Adipose tissue (tissue), 3 donors: Measurements from ENCODE around the gene EGF. TPM values are rescaled to one million over a fixed set of nuclear protein-coding genes. Genes with fewer than 3 reads are reported as not detected.

Source experiments
- H3K27ac ChIP-seq: one replicate; pipeline ENCODE4 v1.5.1; 2013; ENCODE audit warnings: low read depth, low read length
- WGBS, 3 donors: extraction: QIAGEN DNeasy Blood & Tissue Kit; methylation state at CpG; one replicate each; pipeline ENCODE4 v1.1.7; 2013; 5-methylcytosine and 5-hydroxymethylcytosine counted together
- polyA plus RNA-seq, 3 donors: library from polyadenylated mRNA; stranded (reverse); fragments of 200-250 nt; gene quantifications; one replicate each; pipeline ENCODE4 v1.2.3, GENCODE V29; 2013
- donor health status: healthy with polysubstance abuse.
- donor health status: Bipolar disorder and iron deficiency.
- donor health status: healthy.

EGF gene
- polyA plus RNA-seq, 3 donors: 0.01 to 15.8 TPM; not detected in 1

DNA sequence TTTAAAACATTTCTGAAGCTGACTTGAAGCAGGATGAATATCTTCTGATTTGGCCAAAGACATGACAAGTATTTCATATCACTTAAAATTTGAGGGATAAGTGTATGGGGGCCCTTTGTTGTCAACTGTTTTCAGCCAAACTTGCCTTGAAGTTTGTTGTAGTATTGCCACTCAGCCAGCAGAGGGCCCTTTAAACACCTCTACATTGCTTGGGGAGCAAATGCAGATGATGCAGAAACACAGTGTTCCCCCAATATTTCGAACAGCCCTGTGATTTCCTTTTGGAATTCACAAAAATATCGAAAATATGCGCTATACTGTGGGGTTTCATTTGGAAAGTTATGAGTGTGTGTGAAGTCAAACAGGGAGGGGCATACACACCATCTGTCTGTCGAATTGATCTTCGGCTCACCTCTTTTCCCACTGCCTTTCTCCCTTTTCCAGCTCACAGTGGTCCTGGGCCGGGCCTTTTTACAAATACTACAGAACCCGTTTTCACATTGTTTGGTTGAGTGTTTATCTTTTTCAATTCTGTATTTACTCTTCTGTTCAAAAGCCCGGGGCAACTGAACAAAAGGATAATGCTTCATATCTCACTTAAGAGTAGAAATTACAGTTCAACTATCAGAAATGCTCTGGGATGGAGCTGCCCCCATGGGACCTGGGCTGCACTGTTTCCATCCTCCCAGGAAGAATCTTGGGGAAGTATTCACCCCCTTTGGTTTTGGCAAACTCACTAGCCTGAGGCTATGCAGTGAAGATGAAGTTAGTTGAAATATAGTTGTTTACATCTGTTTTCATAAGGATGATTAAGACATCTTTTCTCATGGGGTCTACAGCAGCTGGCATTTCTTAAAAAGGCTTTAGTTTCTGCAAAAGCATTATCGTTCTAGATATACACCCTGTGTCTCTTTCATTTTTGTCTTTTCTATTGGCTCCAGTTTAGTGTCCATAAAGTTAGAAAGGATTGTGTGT, 137.6 kb downstream of the EGF start:
- H3K27ac ChIP-seq: no peak overlapping the region
- WGBS, 3 donors: 47 to 61% (median 56%) methylated on average over 9 of the region's 9 CpGs

DNA sequence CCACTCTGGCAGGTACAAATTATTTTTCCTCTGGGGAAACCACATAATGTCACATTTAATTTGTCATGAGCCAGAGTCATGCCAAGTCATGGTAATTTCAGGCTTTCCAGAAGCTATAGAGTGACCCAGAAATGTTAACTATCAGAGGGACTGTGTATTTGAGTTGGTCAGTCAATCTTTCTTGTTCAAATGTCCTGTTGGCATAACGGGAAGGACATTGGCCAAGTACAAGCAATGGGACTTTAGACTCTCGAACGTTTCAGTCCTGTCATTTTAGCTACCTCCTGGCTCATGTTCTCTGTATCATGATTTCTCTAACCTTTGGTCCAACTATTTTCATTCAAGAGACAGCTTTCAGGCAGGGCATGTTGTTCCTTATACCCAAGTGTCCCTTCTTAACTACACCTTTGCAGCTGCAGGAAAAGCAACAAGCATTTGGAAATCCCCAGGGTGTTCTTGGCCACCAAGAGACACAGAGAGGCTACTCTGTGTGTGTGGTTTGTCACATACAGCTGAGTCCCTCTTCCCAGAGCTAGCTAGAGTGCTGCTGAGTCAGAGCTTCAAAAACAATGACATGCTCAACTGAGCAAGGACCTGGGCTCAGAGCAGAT, 142.6 kb downstream of the EGF start:
- no peak overlapping the region for H3K27ac ChIP-seq
- 46 to 64% (median 61%) methylated on average over 3 of the region's 3 CpGs for WGBS, 3 donors

DNA sequence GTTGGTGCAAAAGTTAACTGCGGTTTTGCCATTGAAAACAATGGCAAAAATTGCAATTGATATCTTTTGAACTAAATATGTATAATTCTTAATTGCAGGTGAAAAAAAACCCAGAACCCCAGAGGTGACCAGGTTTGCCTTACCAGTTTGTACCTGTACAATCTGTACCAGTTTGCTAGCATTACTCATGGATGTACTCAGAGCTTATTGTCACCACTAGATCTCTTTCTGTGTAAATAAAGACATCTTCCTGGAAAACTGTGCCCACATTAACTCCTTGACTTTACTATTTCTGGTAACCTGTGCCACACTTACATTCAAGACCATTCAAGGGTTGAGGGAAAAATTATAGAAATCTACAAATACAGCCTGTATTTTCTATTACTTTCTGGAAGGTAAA, 146.0 kb downstream of the EGF start:
- 66 to 96% (median 95%) methylated on average over 1 of the region's 1 CpG for WGBS, 3 donors
- H3K27ac ChIP-seq: no peak overlapping the region

DNA sequence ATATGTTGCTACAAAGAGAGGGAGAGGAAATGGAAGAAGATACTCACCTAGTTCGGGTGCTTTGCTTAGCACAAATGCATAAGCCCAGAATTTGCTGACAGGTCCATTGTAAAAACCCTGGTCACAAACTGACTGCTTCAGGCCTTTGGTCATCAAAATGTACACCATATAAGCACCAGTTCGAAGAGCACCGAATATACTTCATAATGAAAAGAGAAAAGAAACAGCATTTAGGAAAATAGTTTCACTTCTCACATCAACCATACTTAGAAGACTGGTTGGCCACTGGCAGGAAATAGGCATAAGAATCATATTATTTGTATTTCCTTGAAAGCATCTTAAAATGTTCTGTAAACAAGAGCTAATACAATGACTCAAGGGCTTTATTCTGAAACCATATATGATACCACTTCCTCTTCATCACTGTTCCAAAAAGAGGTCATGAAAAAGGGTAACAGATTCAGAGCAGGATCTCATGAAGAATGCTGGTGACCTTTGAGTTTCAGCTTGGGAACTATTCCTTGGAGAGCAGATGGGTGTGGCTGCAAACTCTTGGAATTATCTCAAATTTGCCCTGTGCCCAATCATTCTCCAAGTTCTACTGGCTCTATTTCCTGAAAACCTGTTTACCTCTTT, 147.0 kb downstream of the EGF start:
- H3K27ac ChIP-seq: no peak overlapping the region
- WGBS, 3 donors: 72 to 89% (median 78%) methylated on average over 3 of the region's 3 CpGs

DNA sequence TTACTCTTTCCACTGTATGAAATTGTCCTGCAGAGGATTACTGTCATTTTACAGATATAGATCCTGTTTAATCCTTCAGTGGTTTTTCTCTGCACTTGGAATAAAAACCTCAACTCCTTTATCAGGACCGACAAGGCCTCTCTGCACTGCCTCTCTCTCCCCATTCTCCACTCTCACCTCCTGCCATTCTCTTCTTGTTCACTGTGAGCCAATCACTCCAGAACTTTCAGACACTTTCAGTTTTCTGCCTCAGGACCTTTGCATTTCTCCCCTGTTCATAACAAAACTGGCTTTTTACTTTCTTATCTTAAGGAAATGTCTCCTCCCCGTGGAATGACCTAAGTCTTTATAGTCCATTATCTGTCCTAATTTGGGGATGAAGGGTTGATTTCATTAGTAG, 148.4 kb downstream of the EGF start:
- H3K27ac ChIP-seq: no peak overlapping the region
- WGBS, 3 donors: 73 to 87% (median 77%) methylated on average over 2 of the region's 2 CpGs

Other genes starting within 250 kb of the EGF start
- gene CASP6, start 209.4 kb upstream of the EGF start, polyA plus RNA-seq: 10 to 100 TPM in 2 of 3 donors, 1 to 10 TPM in 1; 8.0 to 17.3 (median 15.1) TPM
- gene PLA2G12A, start 182.8 kb upstream of the EGF start, polyA plus RNA-seq: 10 to 100 TPM; 11.0 to 42.5 (median 16.5) TPM
- gene CFI, start 110.9 kb upstream of the EGF start, polyA plus RNA-seq: 10 to 100 TPM; 19.2 to 26.8 (median 21.4) TPM
- gene GAR1, start 97.1 kb upstream of the EGF start, polyA plus RNA-seq: 10 to 100 TPM in 2 of 3 donors, 1 to 10 TPM in 1; 8.8 to 21.8 (median 20.5) TPM
- gene RRH, start 84.9 kb upstream of the EGF start, polyA plus RNA-seq: under 1 TPM in 1 of 3 donors, not detected in 2; 0.12 TPM
- under 1 TPM in 2 of 3 donors, not detected in 1; 0.08 to 0.10 TPM for gene LRIT3, start 64.8 kb upstream of the EGF start, polyA plus RNA-seq